Prostate gland (tissue), 2 donors: Measurements from ENCODE around the gene PSMA8. TPM values are rescaled to one million over a fixed set of nuclear protein-coding genes. Genes with fewer than 3 reads are reported as not detected.
"Not testable (repeated sequence)": the region's sequence is repeated elsewhere in the genome, so short reads cannot be mapped to it uniquely, and the experiment has no call there.

Source experiments
- DNase-seq: peaks from one replicate; pipeline ENCODE4 v3.0.0-alpha.2; 2019; ENCODE audit warnings: low spot score
- H3K27ac ChIP-seq, 2 donors: fragments of 200-600 bp; sonication (generic); 2 replicates each; pipeline ENCODE4 v1.5.1; 2017 to 2019
- H3K27me3 ChIP-seq: fragments of 200-600 bp; sonication (generic); replicated peaks from 2 replicates; pipeline ENCODE4 v1.5.1; 2019; ENCODE audit not compliant: insufficient read depth
- H3K36me3 ChIP-seq, 2 donors: fragments of 200-600 bp; sonication (generic); 1 replicate in 1 of 2; 2 replicates in 1 of 2; pipeline versions ENCODE4 v1.5.1 to v1.8.1; 2017 to 2019
- H3K4me1 ChIP-seq: fragments of 200-600 bp; sonication (generic); replicated peaks from 2 replicates; pipeline ENCODE4 v1.5.1; 2019
- H3K4me3 ChIP-seq, 2 donors: fragments of 200-600 bp; sonication (generic); 2 replicates each; pipeline ENCODE4 v1.5.1; 2017 to 2019
- H3K9me3 ChIP-seq: fragments of 200-600 bp; sonication (generic); 2 replicates; pipeline ENCODE4 v1.5.1; 2017
- CTCF ChIP-seq, 4 experiments: fragments of 200-600 bp in 2 of 4; fragments of 450-650 bp in 2 of 4; sonication (generic) in 2 of 4; IDR thresholded peaks; 1 replicate in 3 of 4; 2 replicates in 1 of 4; pipeline ENCODE4 v1.5.1; 2016 to 2019; ENCODE audit warnings: antibody characterized with exemption in 4 of 4, mild to moderate bottlenecking in 2 of 4, moderate library complexity in 2 of 4
- POLR2A ChIP-seq: fragments of 450-650 bp; IDR thresholded peaks from one replicate; pipeline ENCODE4 v1.6.1; 2016; ENCODE audit warnings: antibody characterized with exemption, mild to moderate bottlenecking
- POLR2AphosphoS5 ChIP-seq: sonication (generic); formaldehyde crosslinking; IDR thresholded peaks from one replicate; pipeline ENCODE4 v1.6.1; 2017; ENCODE audit warnings: antibody characterized with exemption
- WGBS: methylation state at CpG from one replicate; pipeline ENCODE4 v1.1.5; 2018; 5-methylcytosine and 5-hydroxymethylcytosine counted together
- intact Hi-C: fragments of 100-400 bp; cut with DNase I; formaldehyde crosslinking; loops from one replicate; pipeline ENCODE4 v1.14.2; 2022
- total RNA-seq, 2 donors: library from RNA; depleted of rRNA; stranded (reverse); fragments of >200 nt; gene quantifications; one replicate each; pipeline ENCODE4 v1.1.0, GENCODE V29; 2016

Gene PSMA8
- total RNA-seq, 2 donors from 2014 or later = 2.9 TPM; not detected in 1

GRCh38 chr18:26159353-26159752 is 25.7 kb downstream of the PSMA8 start:
- H3K27me3 ChIP-seq = no peaks in the 10 kb centered on the region
- no peak for DNase-seq
- H3K4me3 ChIP-seq = no peak overlapping the region
- no peaks in the 10 kb centered on the region for H3K4me1 ChIP-seq
- no peak overlapping the region for H3K27ac ChIP-seq
- intact Hi-C loops = no loop called here
- TF ChIP-seq POLR2AphosphoS5 = no peak
- peak in 2 of 4 experiments; percentile 8 to 24 for TF ChIP-seq CTCF (IDR thresholded peaks at IDR 0.05)
- H3K36me3 ChIP-seq = no peaks in the 10 kb centered on the region
- WGBS = 40% methylated on average over 3 of the region's 3 CpGs
- H3K9me3 ChIP-seq = no peaks in the 10 kb centered on the region

GRCh38 chr18:26164571-26164970 is 30.9 kb downstream of the PSMA8 start:
- H3K4me1 ChIP-seq = no peaks in the 10 kb centered on the region
- H3K4me3 ChIP-seq = no peak overlapping the region
- no peaks in the 10 kb centered on the region for H3K27me3 ChIP-seq
- H3K36me3 ChIP-seq = no peaks in the 10 kb centered on the region
- TF ChIP-seq CTCF (IDR thresholded peaks at IDR 0.05) (no peak), POLR2AphosphoS5 (no peak), POLR2A (no peak)
- no peak overlapping the region for H3K27ac ChIP-seq
- no peaks in the 10 kb centered on the region for H3K9me3 ChIP-seq
- WGBS = 86% methylated on average over 2 of the region's 2 CpGs
- intact Hi-C loops = no loop called here
- DNase-seq = no peak

- WGBS = 91% methylated on average over 1 of the region's 1 CpG
- intact Hi-C loops = not testable (repeated sequence)
These were observed 33.9 kb downstream of the PSMA8 start for GRCh38 chr18:26167592-26167991.

GRCh38 chr18:26175481-26175880 is 41.8 kb downstream of the PSMA8 start:
- WGBS = 68% methylated on average over 2 of the region's 2 CpGs
- intact Hi-C loops = no loop called here

More at GRCh38 chr18:26167592-26167991, 33.9 kb downstream of the PSMA8 start:
- not testable (repeated sequence) for H3K4me3 ChIP-seq, H3K4me1 ChIP-seq, DNase-seq, H3K36me3 ChIP-seq, H3K27me3 ChIP-seq, H3K27ac ChIP-seq, H3K9me3 ChIP-seq

GRCh38 chr18:26176134-26176533 is 42.5 kb downstream of the PSMA8 start:
- no peak for TF ChIP-seq CTCF (IDR thresholded peaks at IDR 0.05)
- Histone ChIP-seq H3K27ac (no peak overlapping the region), H3K27me3 (no peaks in the 10 kb centered on the region), H3K4me3 (no peak overlapping the region), H3K36me3 (no peaks in the 10 kb centered on the region), H3K9me3 (no peaks in the 10 kb centered on the region), H3K4me1 (no peaks in the 10 kb centered on the region)
- intact Hi-C loops = no loop called here
- DNase-seq = no peak

More at GRCh38 chr18:26175481-26175880, 41.8 kb downstream of the PSMA8 start:
- H3K27me3 ChIP-seq = no peaks in the 10 kb centered on the region
- H3K4me3 ChIP-seq = no peak overlapping the region
- H3K9me3 ChIP-seq = no peaks in the 10 kb centered on the region
- H3K4me1 ChIP-seq = no peaks in the 10 kb centered on the region
- no peak for DNase-seq
- TF ChIP-seq POLR2A (no peak), CTCF (IDR thresholded peaks at IDR 0.05) (no peak), POLR2AphosphoS5 (no peak)
- H3K36me3 ChIP-seq = no peaks in the 10 kb centered on the region
- no peak overlapping the region for H3K27ac ChIP-seq
